ENCODE data around the gene MYRIP. TPM values are rescaled to one million over a fixed set of nuclear protein-coding genes. Genes with fewer than 3 reads are reported as not detected.

The MYRIP gene
- total and polyA plus RNA-seq, 10 of the 15 experiments (the other 5 are each of a cell fraction or from before 2014, with no cell fraction given), result 0.03 to 0.08 (median 0.04) TPM; not detected in 6

GRCh38 chr3:39900462-39901002 lies 91.1 kb downstream of the MYRIP start:
- no peak overlapping the region for H2AFZ ChIP-seq (ENCODE audit: control insufficient read depth, low read depth, low read length)
- no peak overlapping the region for H3K27ac ChIP-seq (ENCODE audit: control insufficient read depth, insufficient read depth)
- H3K4me3 ChIP-seq, result no peak overlapping the region
- ChIA-PET POLR2A (no interaction called here), RAD21 (ENCODE audit: unreplicated experiment) (no interaction called here), CTCF (no interaction called here), SMC1A (ENCODE audit: uncharacterized antibody, unreplicated experiment) (no interaction called here)
- H4K20me1 ChIP-seq (ENCODE audit: control insufficient read depth, insufficient read depth), result no peaks in the 10 kb centered on the region
- no peak overlapping the region for H3K4me2 ChIP-seq (ENCODE audit: control insufficient read depth, insufficient read depth)
- no peaks in the 10 kb centered on the region for H3K36me3 ChIP-seq (ENCODE audit: control insufficient read depth in 2 of 2, insufficient read depth in 2 of 2, low read length in 1 of 2)
- no peaks in the 10 kb centered on the region for H3K79me2 ChIP-seq (ENCODE audit: control insufficient read depth, insufficient read depth, low read length)
- 30% methylated on average over 4 of the region's 4 CpGs for WGBS (ENCODE audit: insufficient coverage, insufficient replicate concordance, low lambda C conversion rate, missing lambda C conversion rate)
- FAIRE-seq, result no peak
- DNase-seq (ENCODE audit: low read depth, low spot score), result no peak
- no peak for TF ChIP-seq FOXM1 (IDR thresholded peaks at IDR 0.05; ENCODE audit: low read depth, low read length)
- no peak for TF ChIP-seq SREBF1 (IDR thresholded peaks at IDR 0.05; ENCODE audit: low read length)
- TF ChIP-seq MTA2 (IDR thresholded peaks at IDR 0.05; ENCODE audit: low read depth), result no peak
- no peak for TF ChIP-seq TCF7 (IDR thresholded peaks at IDR 0.05; ENCODE audit: borderline replicate concordance)
- TF ChIP-seq SP1 (IDR thresholded peaks at IDR 0.05; ENCODE audit: low read depth, low read length), result no peak
- TF ChIP-seq HDGF (IDR thresholded peaks at IDR 0.05), result no peak
- TF ChIP-seq RCOR1 (conservative IDR thresholded peaks at IDR 0.05; ENCODE audit: low read depth, low read length), result no peak
- no peak for TF ChIP-seq IRF5 (IDR thresholded peaks at IDR 0.05; ENCODE audit: borderline replicate concordance)
- no peak for TF ChIP-seq KDM1A (IDR thresholded peaks at IDR 0.05; ENCODE audit: borderline replicate concordance)
- TF ChIP-seq WRNIP1 (IDR thresholded peaks at IDR 0.05; ENCODE audit: borderline replicate concordance, low read depth, low read length), result no peak
- H3K27me3 ChIP-seq (replicated peaks in 1 of 2; ENCODE audit: control insufficient read depth in 2 of 2, insufficient read depth in 2 of 2, low read length in 1 of 2), result no peaks in the 10 kb centered on the region
- no peak overlapping the region for H3K9ac ChIP-seq (ENCODE audit: control insufficient read depth, insufficient read depth, low read length)
- in situ Hi-C loops (cut with MboI) (no loop called here), intact Hi-C loops (cut with micrococcal nuclease; ENCODE audit: unreplicated experiment) (no loop called here)
- no peak for ATAC-seq
- no TSS peak for BruUV-seq (replicated peaks)
- H3K9me3 ChIP-seq (replicated peaks; ENCODE audit: control insufficient read depth, insufficient read depth, low read length), result no peaks in the 10 kb centered on the region
- no peaks in the 10 kb centered on the region for H3K4me1 ChIP-seq (ENCODE audit: control insufficient read depth, insufficient read depth, low read length)

Data from GM12878 (cell line).